Activated CD4-positive, alpha-beta T cell treated with anti-CD3 and anti-CD28 coated beads, Interleukin-10, Interleukin-2, amounts not matched to agents 100 ng/mL and 50 ng/mL, durations not matched to agents 16 hours and 8 hours (primary cell): Measurements from ENCODE around the gene CRHR1.

Experiments used
- DNase-seq: peaks from one replicate; pipeline ENCODE4 v3.0.0-alpha.2; 2020

CRHR1 gene

GRCh38 chr17:45871718-45872117, 87.6 kb downstream of the CRHR1 start:
- no peak for DNase-seq

- DNase-seq = peak; percentile 69
These were observed 89.6 kb downstream of the CRHR1 start for GRCh38 chr17:45873728-45874127.

- no peak for DNase-seq
These were observed 90.0 kb downstream of the CRHR1 start for GRCh38 chr17:45874151-45874550.

- no peak for DNase-seq
These were observed 92.4 kb downstream of the CRHR1 start for GRCh38 chr17:45876539-45876938.

- no peak for DNase-seq
These were observed 93.3 kb downstream of the CRHR1 start for GRCh38 chr17:45877467-45877866.

GRCh38 chr17:45883063-45883462, 98.9 kb downstream of the CRHR1 start:
- DNase-seq = no peak
